ENCODE measurements around the gene HMGN1. TPM values are rescaled to one million over a fixed set of nuclear protein-coding genes. Genes with fewer than 3 reads are reported as not detected.

The HMGN1 gene
- total RNA-seq, 1 experiment from 2014 or later, result 293 TPM

DNA sequence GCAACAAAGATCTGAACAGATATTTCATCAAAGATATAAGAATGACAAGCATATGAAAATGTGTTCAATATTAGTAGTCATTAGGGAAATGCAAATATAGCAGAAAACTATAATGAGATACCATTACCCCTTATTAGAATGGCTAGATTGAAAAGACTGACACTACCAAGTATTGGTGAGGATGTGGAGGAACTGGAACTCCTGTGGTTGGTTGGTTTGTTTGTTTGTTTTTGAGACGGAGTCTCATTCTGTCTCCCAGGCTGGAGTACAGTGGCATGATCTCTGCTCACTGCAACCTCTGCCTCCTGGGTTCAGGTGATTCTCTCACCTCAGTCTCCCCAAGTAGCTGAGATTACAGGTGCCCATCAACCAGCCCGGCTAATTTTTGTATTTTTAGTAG, 18.9 kb upstream of the HMGN1 start:
- H3K27me3 ChIP-seq (ENCODE audit: control insufficient read depth, insufficient read depth, low read length), result no peaks in the 10 kb centered on the region
- TF ChIP-seq, protein P1, sequence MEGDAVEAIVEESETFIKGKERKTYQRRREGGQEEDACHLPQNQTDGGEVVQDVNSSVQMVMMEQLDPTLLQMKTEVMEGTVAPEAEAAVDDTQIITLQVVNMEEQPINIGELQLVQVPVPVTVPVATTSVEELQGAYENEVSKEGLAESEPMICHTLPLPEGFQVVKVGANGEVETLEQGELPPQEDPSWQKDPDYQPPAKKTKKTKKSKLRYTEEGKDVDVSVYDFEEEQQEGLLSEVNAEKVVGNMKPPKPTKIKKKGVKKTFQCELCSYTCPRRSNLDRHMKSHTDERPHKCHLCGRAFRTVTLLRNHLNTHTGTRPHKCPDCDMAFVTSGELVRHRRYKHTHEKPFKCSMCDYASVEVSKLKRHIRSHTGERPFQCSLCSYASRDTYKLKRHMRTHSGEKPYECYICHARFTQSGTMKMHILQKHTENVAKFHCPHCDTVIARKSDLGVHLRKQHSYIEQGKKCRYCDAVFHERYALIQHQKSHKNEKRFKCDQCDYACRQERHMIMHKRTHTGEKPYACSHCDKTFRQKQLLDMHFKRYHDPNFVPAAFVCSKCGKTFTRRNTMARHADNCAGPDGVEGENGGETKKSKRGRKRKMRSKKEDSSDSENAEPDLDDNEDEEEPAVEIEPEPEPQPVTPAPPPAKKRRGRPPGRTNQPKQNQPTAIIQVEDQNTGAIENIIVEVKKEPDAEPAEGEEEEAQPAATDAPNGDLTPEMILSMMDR (IDR thresholded peaks at IDR 0.05), result no peak
- no peak for TF ChIP-seq POLR2AphosphoS5 (IDR thresholded peaks at IDR 0.05; ENCODE audit: low read depth, low read length)
- no peak for TF ChIP-seq SIN3A (IDR thresholded peaks at IDR 0.05; ENCODE audit: borderline replicate concordance, insufficient read depth, low read depth, low read length)
- TF ChIP-seq, protein P2, sequence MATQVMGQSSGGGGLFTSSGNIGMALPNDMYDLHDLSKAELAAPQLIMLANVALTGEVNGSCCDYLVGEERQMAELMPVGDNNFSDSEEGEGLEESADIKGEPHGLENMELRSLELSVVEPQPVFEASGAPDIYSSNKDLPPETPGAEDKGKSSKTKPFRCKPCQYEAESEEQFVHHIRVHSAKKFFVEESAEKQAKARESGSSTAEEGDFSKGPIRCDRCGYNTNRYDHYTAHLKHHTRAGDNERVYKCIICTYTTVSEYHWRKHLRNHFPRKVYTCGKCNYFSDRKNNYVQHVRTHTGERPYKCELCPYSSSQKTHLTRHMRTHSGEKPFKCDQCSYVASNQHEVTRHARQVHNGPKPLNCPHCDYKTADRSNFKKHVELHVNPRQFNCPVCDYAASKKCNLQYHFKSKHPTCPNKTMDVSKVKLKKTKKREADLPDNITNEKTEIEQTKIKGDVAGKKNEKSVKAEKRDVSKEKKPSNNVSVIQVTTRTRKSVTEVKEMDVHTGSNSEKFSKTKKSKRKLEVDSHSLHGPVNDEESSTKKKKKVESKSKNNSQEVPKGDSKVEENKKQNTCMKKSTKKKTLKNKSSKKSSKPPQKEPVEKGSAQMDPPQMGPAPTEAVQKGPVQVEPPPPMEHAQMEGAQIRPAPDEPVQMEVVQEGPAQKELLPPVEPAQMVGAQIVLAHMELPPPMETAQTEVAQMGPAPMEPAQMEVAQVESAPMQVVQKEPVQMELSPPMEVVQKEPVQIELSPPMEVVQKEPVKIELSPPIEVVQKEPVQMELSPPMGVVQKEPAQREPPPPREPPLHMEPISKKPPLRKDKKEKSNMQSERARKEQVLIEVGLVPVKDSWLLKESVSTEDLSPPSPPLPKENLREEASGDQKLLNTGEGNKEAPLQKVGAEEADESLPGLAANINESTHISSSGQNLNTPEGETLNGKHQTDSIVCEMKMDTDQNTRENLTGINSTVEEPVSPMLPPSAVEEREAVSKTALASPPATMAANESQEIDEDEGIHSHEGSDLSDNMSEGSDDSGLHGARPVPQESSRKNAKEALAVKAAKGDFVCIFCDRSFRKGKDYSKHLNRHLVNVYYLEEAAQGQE (IDR thresholded peaks at IDR 0.05; ENCODE audit: insufficient read depth in 1 of 2, low read depth in 2 of 2, low read length in 1 of 2), result no peak
- no peak for TF ChIP-seq TCF7L2 (IDR thresholded peaks at IDR 0.05; ENCODE audit: low read depth, low read length)
- no TSS peak for BruUV-seq (replicated peaks)
- in situ Hi-C loops (cut with HindIII; ENCODE audit: low pct_unique_long_range_greater_than_20kb, low sequenced_read_pairs) (no loop called here), intact Hi-C loops (cut with micrococcal nuclease; ENCODE audit: unreplicated experiment) (no loop called here)
- POLR2A ChIA-PET, result no interaction called here
- ATAC-seq (no peak), DNase-seq (ENCODE audit: low read depth, low spot score) (no peak)
- H3K4me1 ChIP-seq (ENCODE audit: control insufficient read depth, insufficient read depth, low read length), result no peaks in the 10 kb centered on the region
- H3K27ac ChIP-seq (ENCODE audit: low read length), result no peak overlapping the region
- H3K36me3 ChIP-seq (ENCODE audit: control insufficient read depth, insufficient read depth, low read length), result no peaks in the 10 kb centered on the region
- CTCF ChIA-PET, result no interaction called here
- H3K4me3 ChIP-seq (ENCODE audit: low read depth in 2 of 2, low read length in 2 of 2), result no peak overlapping the region
- no peaks in the 10 kb centered on the region for H3K9me3 ChIP-seq (ENCODE audit: control insufficient read depth, insufficient read depth, low read depth, low read length)

DNA sequence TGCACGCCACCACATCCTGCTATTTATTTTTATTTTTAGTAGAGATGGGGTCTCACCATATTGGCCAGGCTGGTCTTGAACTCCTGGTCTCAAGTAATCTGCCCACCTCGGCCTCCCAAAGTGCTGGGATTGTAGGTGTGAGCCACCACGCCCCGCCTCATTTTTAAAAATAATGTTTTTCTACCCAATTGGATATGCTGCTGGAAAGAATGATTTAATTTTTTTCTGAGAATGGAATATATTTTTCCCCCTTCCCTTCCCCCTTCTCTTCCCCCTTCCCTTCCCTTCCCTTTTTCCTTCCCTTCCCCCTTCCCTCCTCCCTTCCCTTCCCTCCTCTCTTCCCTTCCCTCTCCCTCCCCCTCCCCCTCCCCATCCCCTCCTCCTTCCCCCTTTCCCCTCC, 17.7 kb upstream of the HMGN1 start:
- intact Hi-C loops (cut with micrococcal nuclease; ENCODE audit: unreplicated experiment), result no loop called here
- TF ChIP-seq SIN3A (IDR thresholded peaks at IDR 0.05; ENCODE audit: borderline replicate concordance, insufficient read depth, low read depth, low read length), result no peak
- TF ChIP-seq POLR2AphosphoS5 (IDR thresholded peaks at IDR 0.05; ENCODE audit: low read depth, low read length), result no peak
- TF ChIP-seq, protein P2 (IDR thresholded peaks at IDR 0.05; ENCODE audit: insufficient read depth in 1 of 2, low read depth in 2 of 2, low read length in 1 of 2), result no peak
- TF ChIP-seq, protein P1 (IDR thresholded peaks at IDR 0.05), result no peak
- TF ChIP-seq TCF7L2 (IDR thresholded peaks at IDR 0.05; ENCODE audit: low read depth, low read length), result no peak
- Histone ChIP-seq H3K9me3 (ENCODE audit: control insufficient read depth, insufficient read depth, low read depth, low read length) (no peaks in the 10 kb centered on the region), H3K27me3 (ENCODE audit: control insufficient read depth, insufficient read depth, low read length) (no peaks in the 10 kb centered on the region), H3K4me1 (ENCODE audit: control insufficient read depth, insufficient read depth, low read length) (no peaks in the 10 kb centered on the region), H3K27ac (ENCODE audit: low read length) (no peak overlapping the region), H3K36me3 (ENCODE audit: control insufficient read depth, insufficient read depth, low read length) (no peaks in the 10 kb centered on the region), H3K4me3 (ENCODE audit: low read depth in 2 of 2, low read length in 2 of 2) (no peak overlapping the region)
- POLR2A ChIA-PET, result no interaction called here
- in situ Hi-C loops (cut with HindIII; ENCODE audit: low pct_unique_long_range_greater_than_20kb, low sequenced_read_pairs), result no loop called here
- ATAC-seq (no peak), DNase-seq (ENCODE audit: low read depth, low spot score) (no peak)
- BruUV-seq (replicated peaks), result no TSS peak
- CTCF ChIA-PET, result no interaction called here

Measured in Panc1 (cell line).